Measurements from ENCODE around the gene ZNF385A. TPM values are rescaled to one million over a fixed set of nuclear protein-coding genes. Genes with fewer than 3 reads are reported as not detected.

The ZNF385A gene
- total and polyA plus RNA-seq, 2 experiments from 2014 or later = 10.9 to 21.7 TPM

DNA sequence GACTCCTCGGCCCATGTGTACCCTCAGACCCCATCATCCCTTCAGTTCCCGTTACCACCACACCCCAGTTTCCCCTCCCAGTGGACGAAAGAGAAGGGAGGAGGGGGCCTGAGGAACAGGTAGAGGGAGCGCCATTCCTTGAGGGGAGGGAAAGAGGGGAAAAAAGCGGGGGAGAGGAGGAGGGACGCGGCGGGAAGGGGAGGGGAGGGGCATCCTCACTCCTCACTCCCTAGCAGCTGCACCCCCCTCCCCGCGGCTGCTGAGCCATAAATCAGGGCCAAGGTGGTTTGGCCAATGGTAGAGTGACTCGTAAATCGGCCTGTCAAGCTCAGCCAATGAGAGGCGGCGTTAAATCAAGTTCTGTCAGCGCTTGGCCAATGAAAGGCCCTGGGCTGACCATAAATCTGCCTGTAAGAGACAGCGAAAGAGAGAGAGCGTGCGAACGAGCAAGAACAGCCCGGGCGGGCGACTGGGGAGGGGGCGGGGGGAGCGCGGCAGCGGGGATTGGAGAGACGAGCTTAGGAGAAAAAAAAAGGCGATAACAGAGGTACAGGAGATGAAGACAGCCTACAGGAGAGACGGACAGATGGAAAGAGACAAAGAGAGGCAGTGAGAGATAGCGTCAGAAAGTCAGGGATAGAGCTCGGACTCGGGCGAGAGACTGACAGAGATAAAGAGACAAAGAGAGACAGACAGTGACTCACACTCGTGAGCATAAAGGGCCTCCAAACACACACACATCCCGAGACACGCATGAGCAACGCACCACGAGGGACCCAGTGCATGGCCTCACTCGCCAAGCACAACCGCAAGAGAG lies 25.4 kb downstream of the ZNF385A start:
- TF ChIP-seq CREB1 (CRISPR knock-in tag; IDR thresholded peaks at IDR 0.05; ENCODE audit: low read depth) = peak; percentile 80
- TF ChIP-seq EZH2 (IDR thresholded peaks at IDR 0.05; ENCODE audit: low read depth, unreplicated experiment) = no peak
- Mint-ChIP-seq H3K4me3 (no peak overlapping the region), H3K9me3 (no peaks in the 10 kb centered on the region; the same call in 2 of the 3 replicates), H3K27me3 (ENCODE audit: insufficient read depth, low read depth, poor library complexity) (peaks cover 25% of the 10 kb centered on the region), H3K36me3 (ENCODE audit: low read depth) (no peaks in the 10 kb centered on the region; the same call in 2 of the 3 replicates), H3K27ac (no peak overlapping the region), H3K4me1 (peaks cover 6% of the 10 kb centered on the region)
- peaks cover 49% of the 10 kb centered on the region for H3K4me1 ChIP-seq (ENCODE audit: insufficient read depth)
- H3K4me2 ChIP-seq = peak overlapping the region; percentile 95
- H3K4me3 ChIP-seq = peak overlapping the region; percentile 75
- no peaks in the 10 kb centered on the region for H3K36me3 ChIP-seq (ENCODE audit: insufficient read depth)
- peaks cover under 1% of the 10 kb centered on the region; the same call in 1 of the 2 replicates for H3K27me3 ChIP-seq (ENCODE audit: insufficient read depth)
- no peaks in the 10 kb centered on the region for H4K20me1 ChIP-seq (replicated peaks; ENCODE audit: insufficient read depth)
- peak overlapping the region; percentile 82 for H3K27ac ChIP-seq (ENCODE audit: low read depth)
- H3F3A ChIP-seq (replicated peaks; ENCODE audit: low read depth) = peaks cover 11% of the 10 kb centered on the region
- H3K79me2 ChIP-seq (replicated peaks; ENCODE audit: insufficient read depth) = no peaks in the 10 kb centered on the region; the same call in 1 of the 2 replicates
- H2AFZ ChIP-seq = peak overlapping the region; percentile 60; the same call in 1 of the 2 replicates
- H3K9me2 ChIP-seq (ENCODE audit: insufficient read depth) = no peaks in the 10 kb centered on the region
- ATAC-seq = peak; percentile 83
- peak; percentile 99 for DNase-seq (ENCODE audit: low spot score)

DNA sequence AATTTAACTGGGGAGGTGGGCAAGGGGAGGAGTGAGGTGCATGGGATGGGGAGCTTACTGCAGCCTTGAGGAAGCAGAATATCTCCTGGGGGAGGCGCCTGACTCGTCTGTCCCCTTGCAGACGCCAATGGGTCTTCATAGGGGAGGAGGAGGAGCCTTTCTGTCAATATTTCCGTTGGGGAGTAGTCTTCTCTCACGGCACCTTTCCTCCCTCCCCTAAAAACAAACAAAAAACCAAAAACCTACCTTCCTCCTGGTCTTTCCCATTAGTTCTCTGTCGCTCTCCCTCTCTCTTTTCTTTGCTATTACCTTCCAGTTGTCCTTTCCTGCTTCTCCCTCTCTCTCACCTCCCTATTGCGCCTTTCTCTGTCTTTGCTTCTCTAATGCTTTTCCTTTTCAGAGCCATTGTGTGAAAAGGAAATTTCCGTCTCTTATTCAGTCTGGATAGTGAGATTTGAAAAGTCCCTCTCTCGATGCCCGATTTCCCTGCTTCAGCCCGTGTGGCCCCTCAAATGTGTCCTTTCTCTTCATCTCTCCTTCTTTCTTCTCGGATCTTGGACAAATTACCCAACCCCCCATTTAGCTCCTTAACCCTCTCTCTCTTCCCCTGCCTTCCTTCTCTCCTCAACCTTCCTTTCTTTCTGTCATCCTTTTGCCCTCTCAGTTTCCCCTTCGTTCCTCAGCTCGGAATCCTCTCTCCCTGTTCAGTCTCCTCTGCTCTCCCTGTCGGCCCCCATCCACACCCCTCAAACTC lies 26.2 kb downstream of the ZNF385A start:
- Mint-ChIP-seq H3K36me3 (ENCODE audit: low read depth) (no peaks in the 10 kb centered on the region; the same call in 2 of the 3 replicates), H3K4me1 (peaks cover 13% of the 10 kb centered on the region), H3K9me3 (no peaks in the 10 kb centered on the region; the same call in 2 of the 3 replicates), H3K4me3 (no peak overlapping the region), H3K27me3 (ENCODE audit: insufficient read depth, low read depth, poor library complexity) (peaks cover 25% of the 10 kb centered on the region), H3K27ac (no peak overlapping the region)
- no peaks in the 10 kb centered on the region for H4K20me1 ChIP-seq (replicated peaks; ENCODE audit: insufficient read depth)
- H2AFZ ChIP-seq = peak overlapping the region; percentile 16; the same call in 1 of the 2 replicates
- peak overlapping the region; percentile 95 for H3K4me2 ChIP-seq
- H3F3A ChIP-seq (replicated peaks; ENCODE audit: low read depth) = peaks cover 11% of the 10 kb centered on the region
- TF ChIP-seq STAT1 (IDR thresholded peaks at IDR 0.05; ENCODE audit: unreplicated experiment) = no peak
- TF ChIP-seq POLR2AphosphoS5 (IDR thresholded peaks at IDR 0.05; ENCODE audit: low read depth) = no peak
- 0 out of 2 replicates have a peak, but pooled peaks have one; percentile 6 for TF ChIP-seq CREB1 (CRISPR knock-in tag; IDR thresholded peaks at IDR 0.05; ENCODE audit: low read depth)
- TF ChIP-seq EZH2 (IDR thresholded peaks at IDR 0.05; ENCODE audit: low read depth, unreplicated experiment) = no peak
- TF ChIP-seq ZNF114 (CRISPR knock-in tag; IDR thresholded peaks at IDR 0.05) = no peak
- TF ChIP-seq, protein P1, sequence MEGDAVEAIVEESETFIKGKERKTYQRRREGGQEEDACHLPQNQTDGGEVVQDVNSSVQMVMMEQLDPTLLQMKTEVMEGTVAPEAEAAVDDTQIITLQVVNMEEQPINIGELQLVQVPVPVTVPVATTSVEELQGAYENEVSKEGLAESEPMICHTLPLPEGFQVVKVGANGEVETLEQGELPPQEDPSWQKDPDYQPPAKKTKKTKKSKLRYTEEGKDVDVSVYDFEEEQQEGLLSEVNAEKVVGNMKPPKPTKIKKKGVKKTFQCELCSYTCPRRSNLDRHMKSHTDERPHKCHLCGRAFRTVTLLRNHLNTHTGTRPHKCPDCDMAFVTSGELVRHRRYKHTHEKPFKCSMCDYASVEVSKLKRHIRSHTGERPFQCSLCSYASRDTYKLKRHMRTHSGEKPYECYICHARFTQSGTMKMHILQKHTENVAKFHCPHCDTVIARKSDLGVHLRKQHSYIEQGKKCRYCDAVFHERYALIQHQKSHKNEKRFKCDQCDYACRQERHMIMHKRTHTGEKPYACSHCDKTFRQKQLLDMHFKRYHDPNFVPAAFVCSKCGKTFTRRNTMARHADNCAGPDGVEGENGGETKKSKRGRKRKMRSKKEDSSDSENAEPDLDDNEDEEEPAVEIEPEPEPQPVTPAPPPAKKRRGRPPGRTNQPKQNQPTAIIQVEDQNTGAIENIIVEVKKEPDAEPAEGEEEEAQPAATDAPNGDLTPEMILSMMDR (conservative IDR thresholded peaks at IDR 0.05; ENCODE audit: low read depth in 2 of 2) = 0 out of 4 replicates have a peak, but pooled peaks of 1 of the 2 experiments have one; percentile 16
- peak overlapping the region; percentile 82 for H3K27ac ChIP-seq (ENCODE audit: low read depth)
- no peaks in the 10 kb centered on the region for H3K36me3 ChIP-seq (ENCODE audit: insufficient read depth)
- peaks cover 57% of the 10 kb centered on the region for H3K4me1 ChIP-seq (ENCODE audit: insufficient read depth)
- peak overlapping the region; percentile 75 for H3K4me3 ChIP-seq
- H3K79me2 ChIP-seq (replicated peaks; ENCODE audit: insufficient read depth) = no peaks in the 10 kb centered on the region; the same call in 1 of the 2 replicates
- H3K9me2 ChIP-seq (ENCODE audit: insufficient read depth) = no peaks in the 10 kb centered on the region
- ATAC-seq (peak; percentile 4), DNase-seq (ENCODE audit: low spot score) (no peak)
- H3K27me3 ChIP-seq (ENCODE audit: insufficient read depth) = no peaks in the 10 kb centered on the region
